Thymus (tissue), 11 donors: ENCODE data around the gene TYK2. TPM values are rescaled to one million over a fixed set of nuclear protein-coding genes. Genes with fewer than 3 reads are reported as not detected.

ENCODE experiments used
- DNase-seq, 9 donors: peaks; one replicate each; pipeline ENCODE4 v3.0.0-alpha.2; 2013; ENCODE audit warnings: low spot score in 9 of 9, low read depth in 6 of 9, missing footprints in 1 of 9
- H3K27ac ChIP-seq, 2 donors: one replicate each; pipeline ENCODE4 v1.5.1; 2013; ENCODE audit warnings: control low read depth in 1 of 2, low read depth in 1 of 2, low read length in 1 of 2, mild to moderate bottlenecking in 1 of 2, moderate library complexity in 1 of 2
- H3K27me3 ChIP-seq, 2 donors: one replicate each; pipeline ENCODE4 v1.5.1; 2013; ENCODE audit warnings: low read length in 1 of 2; ENCODE audit not compliant: control insufficient read depth in 2 of 2, insufficient read depth in 1 of 2
- H3K36me3 ChIP-seq, 2 donors: one replicate each; pipeline ENCODE4 v1.5.1; 2013; ENCODE audit warnings: low read length in 1 of 2, mild to moderate bottlenecking in 1 of 2, moderate library complexity in 1 of 2; ENCODE audit not compliant: control insufficient read depth in 2 of 2, insufficient read depth in 2 of 2
- H3K4me1 ChIP-seq, 2 donors: one replicate each; pipeline ENCODE4 v1.5.1; 2013; ENCODE audit warnings: low read length in 2 of 2; ENCODE audit not compliant: control insufficient read depth in 2 of 2, insufficient read depth in 2 of 2
- H3K4me3 ChIP-seq, 2 donors: one replicate each; pipeline ENCODE4 v1.5.1; 2013; ENCODE audit warnings: low read length in 2 of 2, control low read depth in 1 of 2, mild to moderate bottlenecking in 1 of 2
- H3K9me3 ChIP-seq, 2 donors: one replicate each; pipeline ENCODE4 v1.5.1; 2013; ENCODE audit warnings: low read length in 1 of 2, mild to moderate bottlenecking in 1 of 2; ENCODE audit not compliant: control insufficient read depth in 2 of 2, insufficient read depth in 1 of 2
- WGBS: extraction: QIAGEN DNeasy Blood & Tissue Kit; methylation state at CpG from one replicate; pipeline ENCODE4 v1.1.7; 2013; 5-methylcytosine and 5-hydroxymethylcytosine counted together
- polyA plus RNA-seq: library from polyadenylated mRNA; stranded (reverse); fragments of 200-250 nt; gene quantifications from one replicate; pipeline ENCODE4 v1.2.3, GENCODE V29; 2013
- total RNA-seq: library from RNA; stranded (reverse); fragments of 120-200 nt; gene quantifications from one replicate; pipeline ENCODE4 v1.2.4, GENCODE V29; 2013
- donor health status: healthy.

TYK2 gene
- total and polyA plus RNA-seq, 2 donors: 117 to 291 TPM

GRCh38 chr19:10335352-10335985 lies 44.9 kb downstream of the TYK2 start:
- Histone ChIP-seq H3K27me3 (no peaks in the 10 kb centered on the region), H3K27ac (no peak overlapping the region), H3K36me3 (peaks cover 20 to 30% of the 10 kb centered on the region in 2 donors), H3K9me3 (peaks cover 0 to 4% of the 10 kb centered on the region in 2 donors), H3K4me3 (no peak overlapping the region), H3K4me1 (peaks cover 31 to 47% of the 10 kb centered on the region in 2 donors)
- DNase-seq: no peak
- WGBS: 96% methylated on average over 26 of the region's 26 CpGs

GRCh38 chr19:10334588-10335351 lies 45.6 kb downstream of the TYK2 start:
- Histone ChIP-seq H3K4me3 (peak overlapping the region in 1 of 2 donors; percentile 13), H3K9me3 (peaks cover 0 to 4% of the 10 kb centered on the region in 2 donors), H3K36me3 (peaks cover 27 to 37% of the 10 kb centered on the region in 2 donors), H3K4me1 (peaks cover 28 to 43% of the 10 kb centered on the region in 2 donors), H3K27me3 (no peaks in the 10 kb centered on the region), H3K27ac (no peak overlapping the region)
- WGBS: 93% methylated on average over 59 of the region's 59 CpGs
- peak in 2 of 9 donors; percentile 18 to 44 for DNase-seq

- Histone ChIP-seq H3K36me3 (peaks cover 35 to 45% of the 10 kb centered on the region in 2 donors), H3K4me3 (peak overlapping the region; percentile 72 to 82), H3K9me3 (peaks cover 0 to 4% of the 10 kb centered on the region in 2 donors), H3K27ac (peak overlapping the region; percentile 81 to 93), H3K4me1 (peaks cover 22 to 35% of the 10 kb centered on the region in 2 donors), H3K27me3 (no peaks in the 10 kb centered on the region)
- DNase-seq: no peak
- WGBS: 69% methylated on average over 44 of the region's 44 CpGs
Observed at GRCh38 chr19:10333758-10334587, 46.4 kb downstream of the TYK2 start.

GRCh38 chr19:10332965-10333757 lies 47.2 kb downstream of the TYK2 start, which contains the start of gene RAVER1:
RAVER1 (minus strand) TSS chr19:10333529; CDS start chr19:10333507, 22 bp downstream.
- H3K4me3 ChIP-seq: peak within 1 kb of the TSS; percentile 72 to 82
- no peaks in the 10 kb centered on the region for H3K27me3 ChIP-seq
- H3K4me1 ChIP-seq: peaks cover 17 to 29% of the 10 kb centered on the region in 2 donors
- DNase-seq: peak; percentile 92 to 99 (median 97)
- peak within 1 kb of the TSS; percentile 94 to 95 for H3K27ac ChIP-seq
- peaks cover 43 to 54% of the 10 kb centered on the region in 2 donors for H3K36me3 ChIP-seq
- under 1% methylated on average over 82 of the region's 82 CpGs for WGBS
- peaks cover 0 to 4% of the 10 kb centered on the region in 2 donors for H3K9me3 ChIP-seq

- Histone ChIP-seq H3K4me1 (peaks cover 17 to 29% of the 10 kb centered on the region in 2 donors), H3K27me3 (no peaks in the 10 kb centered on the region), H3K4me3 (peak overlapping the region; percentile 72 to 82), H3K27ac (peak overlapping the region; percentile 94 to 95), H3K9me3 (peaks cover 0 to 4% of the 10 kb centered on the region in 2 donors), H3K36me3 (peaks cover 51 to 62% of the 10 kb centered on the region in 2 donors)
- no peak for DNase-seq
- WGBS: 50% methylated on average over 18 of the region's 18 CpGs
Observed at GRCh38 chr19:10332158-10332964, 48.0 kb downstream of the TYK2 start.

- no peaks in the 10 kb centered on the region for H3K27me3 ChIP-seq
- peaks cover 63 to 77% of the 10 kb centered on the region in 2 donors for H3K36me3 ChIP-seq
- 98% methylated on average over 13 of the region's 13 CpGs for WGBS
- DNase-seq: no peak
- H3K9me3 ChIP-seq: no peaks in the 10 kb centered on the region
- H3K4me3 ChIP-seq: no peak overlapping the region
- H3K27ac ChIP-seq: no peak overlapping the region
- peaks cover 17 to 20% of the 10 kb centered on the region in 2 donors for H3K4me1 ChIP-seq
Observed at GRCh38 chr19:10329555-10329954, 50.8 kb downstream of the TYK2 start.

DNA sequence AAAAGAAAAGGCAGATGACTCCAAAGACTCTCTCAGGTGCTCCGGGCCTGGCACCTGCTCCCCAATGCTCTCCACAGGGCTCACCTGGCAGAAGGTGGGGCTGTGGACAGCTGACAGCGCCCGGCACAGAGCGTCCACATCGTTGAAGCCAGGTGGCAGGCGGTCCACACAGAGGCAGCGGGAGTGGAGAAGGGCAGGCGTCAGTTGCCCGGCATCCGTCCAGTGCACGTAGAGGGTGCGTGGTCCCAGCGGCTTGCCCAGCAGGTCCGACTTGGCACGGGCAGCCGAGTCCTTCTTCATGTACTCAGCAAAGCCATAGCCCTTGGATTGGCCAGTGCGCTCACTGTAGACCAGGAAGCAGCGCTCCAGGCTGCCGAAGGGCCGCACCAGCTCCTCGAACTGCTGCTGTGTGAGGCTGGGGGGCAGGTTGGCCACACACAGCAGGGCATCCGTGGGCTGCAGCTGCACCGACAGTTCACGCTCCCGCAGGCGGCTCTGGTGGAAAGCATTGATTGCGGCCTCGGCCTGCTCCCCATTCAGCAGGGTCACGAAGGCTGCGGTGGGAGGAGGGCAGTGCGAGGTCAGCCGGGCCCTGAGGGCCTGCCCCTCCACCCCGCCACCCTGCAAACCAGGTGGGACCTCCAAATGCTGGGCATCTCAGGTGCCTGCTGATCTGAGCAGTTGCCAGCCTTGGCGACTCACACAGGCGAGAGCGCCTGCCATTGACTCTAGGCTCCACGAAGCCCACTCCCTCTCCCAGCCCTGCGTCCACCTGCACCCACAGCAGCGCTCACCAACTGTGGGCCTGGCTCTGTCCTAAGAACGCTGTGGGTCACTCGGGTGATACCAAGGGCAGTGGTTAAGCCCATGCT lies 51.6 kb downstream of the TYK2 start:
- Histone ChIP-seq H3K27ac (no peak overlapping the region), H3K27me3 (no peaks in the 10 kb centered on the region), H3K4me1 (peaks cover 12 to 13% of the 10 kb centered on the region in 2 donors), H3K4me3 (no peak overlapping the region), H3K9me3 (no peaks in the 10 kb centered on the region), H3K36me3 (peaks cover 67 to 81% of the 10 kb centered on the region in 2 donors)
- no peak for DNase-seq
- 98% methylated on average over 41 of the region's 41 CpGs for WGBS
